ENCODE results near the gene FREM1.

- TF ChIP-seq ZNF275 (CRISPR knock-in tag; IDR thresholded peaks at IDR 0.05; ENCODE audit: borderline replicate concordance) (no peak), RFX1 (IDR thresholded peaks at IDR 0.05) (no peak), ZNF878 (CRISPR knock-in tag; IDR thresholded peaks at IDR 0.05) (no peak), ZKSCAN8 (CRISPR knock-in tag; IDR thresholded peaks at IDR 0.05; ENCODE audit: borderline replicate concordance) (no peak), HNRNPUL1 (IDR thresholded peaks at IDR 0.05; ENCODE audit: low read depth, low read length) (no peak)
Measured at GRCh38 chr9:14912859-14913258, 2.6 kb upstream of the FREM1 start.
